Cardiac fibroblast (primary cell): ENCODE data around the gene CCR5.

ENCODE experiments used
- DNase-seq, 2 donors: peaks; one replicate each; pipeline versions ENCODE4 v3.0.0 to v3.0.0-alpha.2; 2010; ENCODE audit warnings: low read depth in 2 of 2
- H3K4me3 ChIP-seq, 2 donors: replicated peaks in 1 of 2; 1 replicate in 1 of 2; 2 replicates in 1 of 2; pipeline ENCODE4 v1.5.1; 2011; ENCODE audit warnings: low read depth in 2 of 2, low read length in 2 of 2, mild to moderate bottlenecking in 2 of 2, moderate library complexity in 1 of 2
- CTCF ChIP-seq: IDR thresholded peaks from one replicate; pipeline ENCODE4 v1.5.1; 2011; ENCODE audit warnings: low read depth, mild to moderate bottlenecking, low read length, inconsistent platforms

CCR5 gene

GRCh38 chr3:46412786-46413298, 42.1 kb downstream of the CCR5 start:
- no peak overlapping the region for H3K4me3 ChIP-seq
- DNase-seq, result no peak

GRCh38 chr3:46413951-46414350, 43.2 kb downstream of the CCR5 start:
- no peak for DNase-seq
- TF ChIP-seq CTCF, result no peak
- H3K4me3 ChIP-seq, result no peak overlapping the region

More at GRCh38 chr3:46412786-46413298, 42.1 kb downstream of the CCR5 start:
- TF ChIP-seq CTCF, result no peak

- no peak overlapping the region for H3K4me3 ChIP-seq
- no peak for TF ChIP-seq CTCF
- no peak for DNase-seq
Measured at GRCh38 chr3:46414739-46415138, 44.0 kb downstream of the CCR5 start.

GRCh38 chr3:46416125-46416810, 45.5 kb downstream of the CCR5 start:
- DNase-seq, result no peak
- no peak for TF ChIP-seq CTCF

GRCh38 chr3:46416811-46417510, 46.2 kb downstream of the CCR5 start:
- no peak for TF ChIP-seq CTCF
- DNase-seq, result no peak
- H3K4me3 ChIP-seq, result no peak overlapping the region

More at GRCh38 chr3:46416125-46416810, 45.5 kb downstream of the CCR5 start:
- H3K4me3 ChIP-seq, result no peak overlapping the region

- no peak overlapping the region for H3K4me3 ChIP-seq
Measured at GRCh38 chr3:46417841-46418611, 47.3 kb downstream of the CCR5 start.

More at GRCh38 chr3:46417841-46418611, 47.3 kb downstream of the CCR5 start:
- no peak for DNase-seq
- TF ChIP-seq CTCF, result no peak
